SK-N-SH treated with all-trans-retinoic acid at 6 μM for 48 hours (cell line): ENCODE data around the gene PTPRN2.

Source experiments
- CSDC2 ChIP-seq: fragments of 250-450 bp; sonication (Bioruptor Pico); IDR thresholded peaks from 2 replicates; pipeline ENCODE4 v1.5.0; 2020; ENCODE audit warnings: mild to moderate bottlenecking, moderate library complexity
- PPARA ChIP-seq: fragments of 250-450 bp; sonication (Bioruptor Pico); IDR thresholded peaks from 2 replicates; pipeline ENCODE4 v1.5.0; 2020; ENCODE audit warnings: mild to moderate bottlenecking, borderline replicate concordance
- SNAI2 ChIP-seq: fragments of 250-450 bp; sonication (Bioruptor Pico); IDR thresholded peaks from 2 replicates; pipeline ENCODE4 v1.5.0; 2020; ENCODE audit warnings: mild to moderate bottlenecking, moderate library complexity
- TCF4 ChIP-seq: fragments of 250-450 bp; sonication (Bioruptor Pico); IDR thresholded peaks from 2 replicates; pipeline ENCODE4 v1.8.0; 2021; ENCODE audit warnings: mild to moderate bottlenecking, moderate library complexity, borderline replicate concordance
- ZFP3 ChIP-seq: fragments of 250-450 bp; sonication (Bioruptor Pico); IDR thresholded peaks from 2 replicates; pipeline ENCODE4 v1.5.0; 2020; ENCODE audit warnings: mild to moderate bottlenecking, moderate library complexity
- ZFP30 ChIP-seq: fragments of 450-650 bp; formaldehyde crosslinking; IDR thresholded peaks from 2 replicates; pipeline ENCODE4 v1.5.0; 2022; ENCODE audit warnings: mild to moderate bottlenecking, moderate library complexity
- ZNF565 ChIP-seq: fragments of 450-650 bp; formaldehyde crosslinking; conservative IDR thresholded peaks from 2 replicates; pipeline ENCODE4 v1.5.0; 2020; ENCODE audit warnings: low read depth, mild to moderate bottlenecking, moderate library complexity
- ZNF70 ChIP-seq: fragments of 450-650 bp; formaldehyde crosslinking; IDR thresholded peaks from 2 replicates; pipeline ENCODE4 v1.5.0; 2020; ENCODE audit warnings: mild to moderate bottlenecking, moderate library complexity
- TF ChIP-seq, protein P1 (sequence below): fragments of 250-450 bp; sonication (Bioruptor Pico); IDR thresholded peaks from 2 replicates; pipeline ENCODE4 v1.5.1; 2020; ENCODE audit warnings: low read depth, mild to moderate bottlenecking, moderate library complexity
- TF ChIP-seq, protein P2 (sequence below): fragments of 250-450 bp; sonication (Bioruptor Pico); IDR thresholded peaks from 2 replicates; pipeline ENCODE4 v1.8.0; 2020; ENCODE audit warnings: mild to moderate bottlenecking, moderate library complexity, borderline replicate concordance

DNA sequence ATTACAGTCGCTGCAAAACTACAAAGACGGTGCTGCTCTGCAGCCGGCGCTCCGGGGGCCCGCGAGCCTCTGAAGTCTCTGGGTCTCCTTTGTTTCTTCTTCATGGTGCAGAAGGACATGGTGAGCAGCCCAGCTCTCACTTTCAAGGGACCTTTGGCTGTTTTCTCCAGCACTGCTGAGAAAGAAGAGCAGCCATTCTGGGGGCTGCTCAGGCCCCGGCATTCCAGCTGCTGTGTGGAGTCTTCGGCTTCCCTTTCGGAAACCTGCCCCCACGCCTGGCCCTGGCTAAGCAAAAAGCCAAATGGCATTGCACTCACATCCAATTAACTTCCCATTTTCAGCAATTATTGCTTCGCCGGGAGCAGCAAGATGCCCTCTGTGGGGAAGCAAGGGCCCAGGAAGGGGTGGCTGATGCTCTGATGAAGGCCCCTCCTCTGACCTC lies 555.7 kb downstream of the PTPRN2 start:
- TF ChIP-seq, protein P1, sequence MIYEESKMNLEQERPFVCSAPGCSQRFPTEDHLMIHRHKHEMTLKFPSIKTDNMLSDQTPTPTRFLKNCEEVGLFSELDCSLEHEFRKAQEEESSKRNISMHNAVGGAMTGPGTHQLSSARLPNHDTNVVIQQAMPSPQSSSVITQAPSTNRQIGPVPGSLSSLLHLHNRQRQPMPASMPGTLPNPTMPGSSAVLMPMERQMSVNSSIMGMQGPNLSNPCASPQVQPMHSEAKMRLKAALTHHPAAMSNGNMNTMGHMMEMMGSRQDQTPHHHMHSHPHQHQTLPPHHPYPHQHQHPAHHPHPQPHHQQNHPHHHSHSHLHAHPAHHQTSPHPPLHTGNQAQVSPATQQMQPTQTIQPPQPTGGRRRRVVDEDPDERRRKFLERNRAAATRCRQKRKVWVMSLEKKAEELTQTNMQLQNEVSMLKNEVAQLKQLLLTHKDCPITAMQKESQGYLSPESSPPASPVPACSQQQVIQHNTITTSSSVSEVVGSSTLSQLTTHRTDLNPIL: no peak
- TF ChIP-seq ZFP30 (CRISPR knock-in tag) (no peak), CSDC2 (no peak), SNAI2 (no peak), PPARA (CRISPR knock-in tag) (no peak), ZFP3 (CRISPR knock-in tag) (no peak), ZNF565 (CRISPR knock-in tag) (no peak), TCF4 (CRISPR knock-in tag) (no peak), ZNF70 (no peak)
- TF ChIP-seq, protein P2, sequence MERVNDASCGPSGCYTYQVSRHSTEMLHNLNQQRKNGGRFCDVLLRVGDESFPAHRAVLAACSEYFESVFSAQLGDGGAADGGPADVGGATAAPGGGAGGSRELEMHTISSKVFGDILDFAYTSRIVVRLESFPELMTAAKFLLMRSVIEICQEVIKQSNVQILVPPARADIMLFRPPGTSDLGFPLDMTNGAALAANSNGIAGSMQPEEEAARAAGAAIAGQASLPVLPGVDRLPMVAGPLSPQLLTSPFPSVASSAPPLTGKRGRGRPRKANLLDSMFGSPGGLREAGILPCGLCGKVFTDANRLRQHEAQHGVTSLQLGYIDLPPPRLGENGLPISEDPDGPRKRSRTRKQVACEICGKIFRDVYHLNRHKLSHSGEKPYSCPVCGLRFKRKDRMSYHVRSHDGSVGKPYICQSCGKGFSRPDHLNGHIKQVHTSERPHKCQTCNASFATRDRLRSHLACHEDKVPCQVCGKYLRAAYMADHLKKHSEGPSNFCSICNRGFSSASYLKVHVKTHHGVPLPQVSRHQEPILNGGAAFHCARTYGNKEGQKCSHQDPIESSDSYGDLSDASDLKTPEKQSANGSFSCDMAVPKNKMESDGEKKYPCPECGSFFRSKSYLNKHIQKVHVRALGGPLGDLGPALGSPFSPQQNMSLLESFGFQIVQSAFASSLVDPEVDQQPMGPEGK: no peak
